Body of pancreas (tissue), 4 donors: Measurements from ENCODE around the gene TIMP1. TPM values are rescaled to one million over a fixed set of nuclear protein-coding genes. Genes with fewer than 3 reads are reported as not detected.

Experiments used
- ATAC-seq: fragments of 150-250 bp; one replicate; pipeline ENCODE4 v1.9.1; 2016
- DNase-seq, 4 donors: peaks; one replicate each; pipeline ENCODE4 v3.0.0-alpha.2; 2019
- H3K27ac ChIP-seq, 4 donors: fragments of 200-600 bp; sonication (generic); 1 replicate in 3 of 4; 2 replicates in 1 of 4; pipeline versions ENCODE4 v1.5.1 to v1.6.1; 2016 to 2019; ENCODE audit warnings: mild to moderate bottlenecking in 1 of 4, mixed read lengths in 1 of 4, moderate library complexity in 1 of 4
- H3K27me3 ChIP-seq, 2 donors: fragments of 200-600 bp; sonication (generic); one replicate each; pipeline ENCODE4 v1.6.0; 2016; ENCODE audit warnings: mild to moderate bottlenecking in 1 of 2
- H3K36me3 ChIP-seq, 2 donors: fragments of 200-600 bp; sonication (generic); replicated peaks in 1 of 2; 2 replicates each; pipeline ENCODE4 v1.5.1; 2016; ENCODE audit warnings: low read depth in 2 of 2; ENCODE audit not compliant: insufficient read depth in 1 of 2
- H3K4me1 ChIP-seq: fragments of 200-600 bp; sonication (generic); one replicate; pipeline ENCODE4 v1.6.0; 2016
- H3K4me3 ChIP-seq, 2 donors: fragments of 200-600 bp; sonication (generic); 1 replicate in 1 of 2; 2 replicates in 1 of 2; pipeline ENCODE4 v1.5.1; 2016 to 2019
- H3K9me3 ChIP-seq, 3 donors: fragments of 200-600 bp; sonication (generic); 1 replicate in 2 of 3; 2 replicates in 1 of 3; pipeline ENCODE4 v1.5.1; 2016
- CTCF ChIP-seq, 7 experiments: fragments of 450-650 bp in 4 of 7; fragments of 200-600 bp in 3 of 7; sonication (generic) in 3 of 7; IDR thresholded peaks; one replicate each; pipeline ENCODE4 v1.5.1; 2016 to 2019; ENCODE audit warnings: antibody characterized with exemption in 7 of 7
- POLR2A ChIP-seq, 3 donors: fragments of 450-650 bp; IDR thresholded peaks; one replicate each; pipeline ENCODE4 v1.6.1; 2016; ENCODE audit warnings: antibody characterized with exemption in 3 of 3, mild to moderate bottlenecking in 2 of 3
- WGBS, 2 donors: methylation state at CpG; one replicate each; pipeline ENCODE4 v1.1.5; 2017; 5-methylcytosine and 5-hydroxymethylcytosine counted together
- intact Hi-C: fragments of 100-400 bp; cut with DNase I; formaldehyde crosslinking; loops from one replicate; pipeline ENCODE4 v1.15.1; 2023
- total RNA-seq, 2 donors: library from RNA; depleted of rRNA; stranded (reverse); fragments of >200 nt; gene quantifications; one replicate each; pipeline ENCODE4 v1.1.0, GENCODE V29; 2016

The TIMP1 gene
- total RNA-seq: 10 to 100 TPM; 28.0 to 62.8 TPM

GRCh38 chrX:47581731-47582647, at the start of gene TIMP1:
TIMP1 (plus strand) TSS chrX:47582436; CDS start chrX:47583416, 980 bp downstream.
- Histone ChIP-seq H3K4me1 (no peaks in the 10 kb centered on the region), H3K27ac (peak within 1 kb of the TSS in 3 of 4 donors; percentile 34 to 50 (median 39)), H3K9me3 (no peaks in the 10 kb centered on the region), H3K36me3 (no peaks in the 10 kb centered on the region), H3K4me3 (no peak within 1 kb of the TSS), H3K27me3 (no peaks in the 10 kb centered on the region)
- TF ChIP-seq CTCF (IDR thresholded peaks at IDR 0.05): no peak
- peak in 1 of 3 donors; percentile 31 for TF ChIP-seq POLR2A (IDR thresholded peaks at IDR 0.05)
- 13 to 26% methylated on average over 13 to 16 of the region's 28 CpGs for WGBS, 2 donors
- peak; percentile 58 to 83 (median 75) for DNase-seq
- ATAC-seq: peak; percentile 84
- intact Hi-C loops: no loop called here

- intact Hi-C loops: no loop called here
- no peaks in the 10 kb centered on the region for H3K9me3 ChIP-seq
- no peaks in the 10 kb centered on the region for H3K36me3 ChIP-seq
- H3K27me3 ChIP-seq: no peaks in the 10 kb centered on the region
- no peak overlapping the region for H3K4me3 ChIP-seq
- no peak overlapping the region for H3K27ac ChIP-seq
- ATAC-seq: no peak
- no peak for DNase-seq
- H3K4me1 ChIP-seq: no peaks in the 10 kb centered on the region
- TF ChIP-seq POLR2A (IDR thresholded peaks at IDR 0.05): no peak
- no peak for TF ChIP-seq CTCF (IDR thresholded peaks at IDR 0.05)
Observed at GRCh38 chrX:47539860-47540259, 42.4 kb upstream of the TIMP1 start.

GRCh38 chrX:47540754-47541538, 41.3 kb upstream of the TIMP1 start:
- H3K27ac ChIP-seq: peak overlapping the region; percentile 45 to 83 (median 68)
- H3K36me3 ChIP-seq: no peaks in the 10 kb centered on the region
- H3K27me3 ChIP-seq: no peaks in the 10 kb centered on the region
- H3K9me3 ChIP-seq: no peaks in the 10 kb centered on the region
- ATAC-seq (peak; percentile 100), DNase-seq (peak; percentile 74 to 91 (median 84))
- peak in 6 of 7 experiments; percentile 37 to 81 (median 76) for TF ChIP-seq CTCF (IDR thresholded peaks at IDR 0.05)
- TF ChIP-seq POLR2A (IDR thresholded peaks at IDR 0.05): peak in 2 of 3 donors; percentile 66 to 69
- 22 to 26% methylated on average over 15 of the region's 15 CpGs for WGBS, 2 donors
- no peak overlapping the region for H3K4me3 ChIP-seq
- intact Hi-C loops: no loop called here
- H3K4me1 ChIP-seq: no peaks in the 10 kb centered on the region

GRCh38 chrX:47543496-47543895, 38.7 kb upstream of the TIMP1 start:
- no peak for ATAC-seq
- TF ChIP-seq POLR2A (IDR thresholded peaks at IDR 0.05) (no peak), CTCF (IDR thresholded peaks at IDR 0.05) (no peak)
- intact Hi-C loops: no loop called here
- WGBS, 2 donors: 90 to 94% methylated on average over 5 of the region's 5 CpGs
- no peaks in the 10 kb centered on the region for H3K36me3 ChIP-seq
- H3K4me1 ChIP-seq: no peaks in the 10 kb centered on the region
- H3K27ac ChIP-seq: no peak overlapping the region
- no peaks in the 10 kb centered on the region for H3K9me3 ChIP-seq
- DNase-seq: no peak
- no peak overlapping the region for H3K4me3 ChIP-seq
- H3K27me3 ChIP-seq: no peaks in the 10 kb centered on the region
